Motor neuron (in vitro differentiated cells): Measurements from ENCODE around the gene BRWD1. TPM values are rescaled to one million over a fixed set of nuclear protein-coding genes. Genes with fewer than 3 reads are reported as not detected.
A peak's percentile ranks its signal among the peaks of the same experiment; 100 is the strongest.
"Not testable (repeated sequence)": the region's sequence is repeated elsewhere in the genome, so short reads cannot be mapped to it uniquely, and the experiment has no call there.

Experiments
- ATAC-seq, 8 experiments: fragments of 200-7000 bp; cut with Tn5 transposase; replicated peaks in 6 of 8; 2 replicates each; pipeline ENCODE4 v1.8.0; 2021; ENCODE audit warnings: mild to moderate bottlenecking in 8 of 8, moderate library complexity in 8 of 8
- H3K27ac ChIP-seq, 2 donors: fragments of 250-450 bp; sonication (Bioruptor Pico); 2 replicates each; pipeline ENCODE4 v1.9.0; 2021; ENCODE audit warnings: antibody characterized with exemption in 2 of 2, mild to moderate bottlenecking in 2 of 2, moderate library complexity in 1 of 2
- H3K4me1 ChIP-seq, 2 donors: fragments of 250-450 bp; sonication (Bioruptor Pico); replicated peaks in 1 of 2; 2 replicates each; pipeline ENCODE4 v1.6.1; 2021; ENCODE audit warnings: antibody characterized with exemption in 2 of 2, mild to moderate bottlenecking in 2 of 2, moderate library complexity in 1 of 2
- H3K4me3 ChIP-seq, 5 donors: fragments of 250-450 bp; sonication (Bioruptor Pico); 2 replicates each; pipeline ENCODE4 v1.9.0; 2021; ENCODE audit warnings: antibody characterized with exemption in 5 of 5, mild to moderate bottlenecking in 5 of 5, moderate library complexity in 4 of 5
- WGBS, 10 experiments: fragments of 450-650 bp; shearing (Covaris generic); methylation state at CpG; one replicate each; pipeline ENCODE4 v1.0.0; 2022; 5-methylcytosine and 5-hydroxymethylcytosine counted together
- in situ Hi-C, 9 experiments: fragments of 400-800 bp; cut with MboI; loops; one replicate each; pipeline ENCODE4 v1.15.0; 2021; ENCODE audit warnings: low sequenced_read_pairs in 9 of 9, low pct_unique_long_range_greater_than_20kb in 2 of 9; ENCODE audit not compliant: unreplicated experiment in 9 of 9
- total RNA-seq, 8 experiments: library from RNA; unstranded; fragments of 300-600 nt; gene quantifications; 2 replicates each; pipeline versions ENCODE4 v1.2.3 to v1.2.4, GENCODE V29; 2022

The BRWD1 gene
- total RNA-seq, 8 experiments from 2014 or later: 32.5 to 92.8 (median 71.6) TPM

DNA sequence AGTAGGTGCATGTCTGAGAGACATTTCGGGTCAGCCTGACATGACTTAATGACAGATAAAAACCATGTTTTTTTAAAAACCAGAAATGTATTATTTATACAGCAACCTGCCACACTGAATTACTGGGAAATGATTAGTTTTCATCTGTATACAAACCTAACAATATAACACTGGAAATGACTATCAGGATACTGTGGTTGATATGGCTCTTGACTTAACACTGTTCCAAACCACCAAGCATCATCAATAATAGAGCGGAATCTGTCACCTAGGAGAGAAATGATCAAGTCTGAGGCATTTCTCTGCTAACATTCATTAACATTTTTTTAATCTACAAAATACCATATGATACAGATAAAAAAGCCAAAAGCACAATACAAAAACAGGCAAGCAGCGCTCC is 88.5 kb downstream of the BRWD1 start:
- Histone ChIP-seq H3K4me3 (no peak overlapping the region), H3K27ac (no peak overlapping the region), H3K4me1 (peaks cover 0 to 3% of the 10 kb centered on the region in 2 donors)
- ATAC-seq: no peak
- in situ Hi-C loops: no loop called here
- 87 to 100% (median 96%) methylated on average over 1 to 3 of the region's 3 CpGs; no CpG with 5 or more reads in 1 of the 10 experiments for WGBS, 10 experiments

DNA sequence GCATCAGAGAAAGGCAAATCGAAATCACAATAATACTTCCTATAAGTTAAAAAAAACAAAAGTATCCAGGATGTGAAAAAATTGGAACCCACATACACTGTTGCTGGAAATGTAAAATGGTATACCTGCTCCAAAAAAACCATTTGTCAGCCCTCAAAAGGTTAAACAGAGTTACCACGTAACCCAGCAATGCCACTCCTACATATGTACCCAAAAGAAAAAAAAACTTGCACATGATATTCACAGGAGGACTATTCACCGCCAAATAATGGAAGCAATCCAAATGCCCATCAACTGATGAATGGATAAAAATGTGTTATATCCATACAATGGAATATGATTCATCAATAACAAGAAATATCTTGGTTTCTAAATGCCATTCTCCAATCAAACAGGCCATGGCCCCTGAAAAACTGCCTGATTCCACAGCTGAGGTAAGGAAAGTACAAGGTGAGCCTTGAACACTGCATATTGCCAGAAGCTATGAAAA is 91.4 kb downstream of the BRWD1 start:
- no peak for ATAC-seq
- H3K4me3 ChIP-seq: no peak overlapping the region
- in situ Hi-C loops: no loop called here
- no peak overlapping the region for H3K27ac ChIP-seq
- H3K4me1 ChIP-seq: peaks cover 0 to 6% of the 10 kb centered on the region in 2 donors
- 80 to 100% (median 89%) methylated on average over 1 to 3 of the region's 3 CpGs for WGBS, 10 experiments

DNA sequence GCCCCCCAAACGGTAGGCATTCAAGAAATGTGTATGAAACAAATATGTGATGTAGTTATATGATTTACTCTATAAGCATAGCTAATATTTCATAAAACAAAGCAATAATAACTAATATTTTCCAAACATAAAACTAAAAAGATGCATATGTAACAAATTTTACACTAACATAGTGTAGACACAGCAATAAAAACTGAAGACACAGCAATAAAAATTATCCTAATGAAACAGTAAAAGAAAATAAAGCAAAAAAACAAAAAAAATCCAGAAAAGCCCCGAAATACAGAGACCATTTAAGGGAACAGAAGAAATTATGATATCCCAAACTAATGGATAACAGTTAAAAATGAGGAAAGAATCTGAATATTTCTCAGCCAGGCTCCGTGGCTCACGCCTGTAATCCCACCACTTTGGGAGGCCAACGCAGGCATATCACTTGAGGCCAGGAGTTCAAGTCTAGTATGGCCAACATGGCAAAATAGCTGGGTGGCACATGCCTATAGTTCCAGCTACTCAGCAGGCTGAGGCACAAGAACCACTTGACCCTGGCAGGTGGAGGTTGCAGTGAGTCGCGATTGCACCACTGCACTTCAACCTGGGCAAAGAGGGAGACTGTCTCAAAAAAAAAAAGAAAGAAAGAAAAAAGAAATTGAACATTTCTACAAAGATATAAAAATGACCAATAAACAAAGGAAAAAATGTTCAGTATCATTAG is 92.0 kb downstream of the BRWD1 start:
- ATAC-seq: no peak
- H3K4me3 ChIP-seq: no peak overlapping the region
- no peak overlapping the region for H3K27ac ChIP-seq
- in situ Hi-C loops: no loop called here
- peaks cover 0 to 6% of the 10 kb centered on the region in 2 donors for H3K4me1 ChIP-seq
- 83 to 100% (median 96%) methylated on average over 2 to 7 of the region's 7 CpGs for WGBS, 10 experiments

DNA sequence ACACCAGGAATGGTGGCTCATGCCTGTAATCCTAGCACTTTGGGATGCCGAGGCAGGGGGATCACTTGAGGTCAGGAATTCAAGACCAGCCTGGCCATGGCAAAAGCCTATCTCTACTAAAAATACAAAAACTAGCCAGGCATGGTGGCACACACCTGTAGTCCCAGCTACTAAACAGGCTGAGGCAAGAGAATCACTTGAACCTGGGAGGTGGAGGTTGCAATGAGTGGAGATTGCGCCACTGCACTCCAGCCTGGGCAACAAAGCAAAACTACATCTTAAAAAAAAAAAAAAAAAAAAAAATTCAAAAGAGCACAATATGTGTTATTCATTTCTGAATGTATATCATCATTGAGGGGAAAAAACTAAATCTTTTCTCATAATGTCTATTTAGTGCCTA is 92.6 kb downstream of the BRWD1 start:
- 88 to 100% (median 100%) methylated on average over 1 to 2 of the region's 2 CpGs; no CpG with 5 or more reads in 1 of the 10 experiments for WGBS, 10 experiments
- ATAC-seq, H3K4me1 ChIP-seq, H3K27ac ChIP-seq, in situ Hi-C loops, H3K4me3 ChIP-seq: not testable (repeated sequence)

DNA sequence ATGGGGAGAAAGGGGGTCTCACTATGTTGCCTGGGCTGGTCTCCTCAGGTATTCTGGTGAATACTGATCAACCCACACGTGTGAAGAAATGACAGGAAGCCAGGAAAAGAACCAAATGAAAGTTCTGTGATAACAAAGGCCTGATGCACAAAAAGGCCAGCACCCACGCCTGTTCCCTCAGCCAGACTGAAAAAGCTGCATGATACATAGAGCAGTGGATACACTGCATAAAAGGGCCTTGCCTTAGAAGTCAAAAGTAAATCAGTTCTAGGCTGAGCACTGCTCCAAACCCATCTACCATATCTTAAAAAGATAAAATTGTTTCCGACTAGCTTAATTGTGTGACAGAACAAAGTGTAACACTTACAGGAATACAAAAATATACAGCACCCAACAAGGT is 93.3 kb downstream of the BRWD1 start:
- no peak overlapping the region for H3K27ac ChIP-seq
- in situ Hi-C loops: no loop called here
- WGBS, 10 experiments: 88 to 100% (median 100%) methylated on average over 1 to 2 of the region's 3 CpGs; no CpG with 5 or more reads in 2 of the 10 experiments

DNA sequence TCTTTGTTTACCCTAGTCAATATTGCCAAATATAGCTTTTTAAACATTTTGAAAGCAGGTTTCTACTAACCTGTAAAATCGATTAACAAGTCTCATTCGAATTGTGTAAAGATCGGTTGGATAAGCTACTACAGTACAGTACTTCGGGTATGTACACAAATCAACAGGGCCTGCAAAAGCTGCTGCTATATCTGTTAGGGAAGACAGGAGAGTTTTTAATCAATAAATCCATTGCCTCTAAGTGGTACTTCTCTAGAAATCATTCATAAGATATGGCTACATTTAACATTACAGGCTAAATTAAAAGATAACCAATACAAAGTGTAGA is 95.4 kb downstream of the BRWD1 start:
- Histone ChIP-seq H3K27ac (no peak overlapping the region), H3K4me1 (peaks cover 0 to 3% of the 10 kb centered on the region in 2 donors), H3K4me3 (no peak overlapping the region)
- WGBS, 10 experiments: 88 to 100% (median 94%) methylated on average over 3 to 4 of the region's 4 CpGs; no CpG with 5 or more reads in 1 of the 10 experiments
- no peak for ATAC-seq
- in situ Hi-C loops: no loop called here

More for the DNA sequence above, 93.3 kb downstream of the BRWD1 start:
- no peak overlapping the region for H3K4me3 ChIP-seq
- no peak for ATAC-seq
- peaks cover 0 to 6% of the 10 kb centered on the region in 2 donors for H3K4me1 ChIP-seq

DNA sequence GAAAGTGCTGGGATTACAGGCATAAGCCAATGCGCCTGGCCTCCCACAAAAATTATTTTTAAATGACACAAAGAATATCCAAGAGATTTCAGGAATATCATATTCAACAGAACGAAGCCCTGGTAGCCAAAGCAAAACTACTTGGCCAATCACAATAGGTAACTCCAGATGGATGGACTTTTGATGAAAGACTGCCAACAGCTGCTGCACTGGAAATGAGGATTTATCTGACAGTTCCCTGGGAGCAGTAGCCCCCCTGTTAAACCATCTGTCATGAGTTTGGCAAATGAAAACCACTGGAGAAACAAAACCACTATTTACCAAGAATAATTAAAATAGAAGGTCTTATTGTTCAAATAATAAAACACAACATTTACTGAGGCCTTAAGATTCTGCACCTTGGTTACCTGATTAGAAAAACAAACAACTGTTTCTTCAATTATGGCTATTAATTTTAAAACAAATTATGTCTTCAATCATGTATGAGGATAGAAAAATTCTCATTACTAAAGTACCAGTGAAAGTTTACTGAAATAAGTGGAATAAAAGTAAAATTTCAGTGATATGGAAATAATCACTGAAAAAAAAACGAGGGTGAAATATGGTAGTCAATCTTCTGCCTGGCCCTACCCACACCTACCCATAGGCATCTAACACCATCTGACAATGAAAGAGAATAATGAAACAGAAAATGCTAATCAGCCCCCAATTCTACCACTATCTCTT is 95.9 kb downstream of the BRWD1 start:
- WGBS, 10 experiments: 57 to 100% (median 85%) methylated on average over 1 to 3 of the region's 3 CpGs; no CpG with 5 or more reads in 1 of the 10 experiments
- ATAC-seq: peak in 1 of 8 experiments; percentile 47
- in situ Hi-C loops: no loop called here
- Histone ChIP-seq H3K4me3 (no peak overlapping the region), H3K4me1 (peaks cover 0 to 3% of the 10 kb centered on the region in 2 donors), H3K27ac (no peak overlapping the region)

DNA sequence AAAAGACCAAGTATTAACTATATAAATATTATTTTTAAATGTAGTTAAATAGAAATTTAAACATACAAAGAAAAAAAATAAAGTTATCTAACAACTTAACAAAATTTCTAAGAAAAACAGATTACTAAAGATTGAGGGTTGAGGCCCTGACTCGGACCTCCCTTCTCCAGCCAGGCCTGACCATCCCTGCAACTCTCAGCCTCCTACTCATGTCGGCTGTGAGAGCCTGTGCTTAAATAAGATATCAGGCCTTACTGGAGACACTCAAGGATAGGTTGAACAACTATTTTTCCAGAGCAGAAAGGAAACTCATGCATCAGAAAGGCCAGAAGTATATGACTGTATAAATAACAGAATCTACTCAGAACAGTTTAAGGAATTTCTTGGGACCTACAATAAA is 97.1 kb downstream of the BRWD1 start:
- ATAC-seq: no peak
- 86 to 100% (median 100%) methylated on average over 1 to 2 of the region's 2 CpGs; no CpG with 5 or more reads in 1 of the 10 experiments for WGBS, 10 experiments
- H3K4me3 ChIP-seq: no peak overlapping the region
- H3K4me1 ChIP-seq: peaks cover 0 to 3% of the 10 kb centered on the region in 2 donors
- in situ Hi-C loops: no loop called here
- H3K27ac ChIP-seq: no peak overlapping the region

DNA sequence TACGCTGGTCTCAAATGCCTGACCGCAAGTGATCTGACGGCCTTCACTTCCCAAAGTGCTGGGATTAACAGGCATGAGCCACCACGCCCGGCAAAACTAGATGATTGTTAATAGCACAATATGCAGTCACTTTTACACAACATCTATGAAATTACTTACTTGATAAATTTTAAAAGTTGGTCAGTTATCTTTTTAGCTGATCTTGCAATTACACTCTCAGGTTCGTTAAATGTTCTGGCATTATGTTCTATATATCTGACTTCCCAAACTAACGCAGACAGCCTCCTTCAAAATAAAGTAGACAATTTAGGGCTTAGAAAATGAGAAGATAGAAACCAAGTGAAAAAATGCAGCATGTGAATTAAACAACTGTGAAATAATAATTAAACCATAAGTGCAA is 98.4 kb downstream of the BRWD1 start:
- H3K4me1 ChIP-seq: peaks cover 0 to 3% of the 10 kb centered on the region in 2 donors
- 92 to 100% (median 97%) methylated on average over 1 to 7 of the region's 7 CpGs for WGBS, 10 experiments
- H3K4me3 ChIP-seq: no peak overlapping the region
- in situ Hi-C loops: no loop called here
- H3K27ac ChIP-seq: no peak overlapping the region
- ATAC-seq: no peak

DNA sequence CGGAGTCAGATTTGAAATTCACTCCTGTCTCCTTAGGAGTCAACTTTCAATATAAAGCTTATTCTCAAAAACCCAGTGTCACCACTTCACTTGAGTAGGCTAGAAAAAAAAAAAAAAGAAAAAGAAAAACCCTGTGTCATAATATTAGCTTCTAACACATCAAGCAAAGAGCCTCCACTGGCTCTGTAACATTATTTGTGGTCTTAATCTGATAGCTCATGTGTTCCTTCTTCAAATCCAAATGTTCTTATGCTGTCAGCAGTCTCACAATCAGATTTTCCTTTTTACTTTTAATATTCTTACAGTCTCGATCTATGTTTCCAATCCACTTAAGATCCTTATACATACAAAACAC is 104.1 kb downstream of the BRWD1 start:
- 60 to 100% (median 100%) methylated on average over 1 to 2 of the region's 2 CpGs; no CpG with 5 or more reads in 1 of the 10 experiments for WGBS, 10 experiments
- in situ Hi-C loops: no loop called here
- H3K4me1 ChIP-seq: no peaks in the 10 kb centered on the region
- no peak overlapping the region for H3K4me3 ChIP-seq
- ATAC-seq: no peak
- no peak overlapping the region for H3K27ac ChIP-seq

DNA sequence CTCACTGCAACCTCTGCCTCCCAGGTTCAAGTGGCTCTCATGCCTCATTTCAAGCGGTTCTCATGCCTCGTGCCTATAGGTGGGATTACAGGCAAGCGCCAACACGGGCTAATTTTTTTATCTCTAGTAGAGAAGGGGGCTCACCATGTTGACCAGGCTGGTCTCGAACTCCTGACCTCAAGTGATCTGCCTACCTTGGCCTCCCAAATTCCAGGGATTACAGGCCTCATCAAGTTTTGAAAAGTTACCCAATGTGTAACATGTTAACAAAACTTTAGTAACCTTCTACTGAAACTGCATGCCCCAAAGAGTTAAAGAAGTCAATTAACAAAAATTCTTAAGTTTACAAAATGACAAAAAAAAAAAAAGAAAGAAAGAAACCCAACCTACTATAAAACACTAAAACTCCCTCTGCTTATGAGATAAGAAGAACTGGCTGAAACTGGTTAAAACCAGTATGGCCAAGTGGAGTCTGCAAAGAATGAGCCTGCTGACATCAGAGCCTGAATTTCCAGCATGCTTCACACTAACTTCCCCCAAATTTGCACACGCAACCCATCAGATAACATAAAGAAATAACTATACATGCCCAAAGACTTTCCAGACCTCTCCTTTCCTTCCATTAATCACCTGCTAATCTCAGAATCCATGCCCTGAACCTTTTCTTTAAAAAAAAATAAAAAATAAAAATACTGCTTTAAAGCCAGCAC is 104.7 kb downstream of the BRWD1 start:
- Histone ChIP-seq H3K4me1 (no peaks in the 10 kb centered on the region), H3K4me3 (no peak overlapping the region), H3K27ac (no peak overlapping the region)
- in situ Hi-C loops: no loop called here
- 92 to 100% (median 100%) methylated on average over 1 to 6 of the region's 6 CpGs for WGBS, 10 experiments
- ATAC-seq: peak in 1 of 8 experiments; percentile 18

DNA sequence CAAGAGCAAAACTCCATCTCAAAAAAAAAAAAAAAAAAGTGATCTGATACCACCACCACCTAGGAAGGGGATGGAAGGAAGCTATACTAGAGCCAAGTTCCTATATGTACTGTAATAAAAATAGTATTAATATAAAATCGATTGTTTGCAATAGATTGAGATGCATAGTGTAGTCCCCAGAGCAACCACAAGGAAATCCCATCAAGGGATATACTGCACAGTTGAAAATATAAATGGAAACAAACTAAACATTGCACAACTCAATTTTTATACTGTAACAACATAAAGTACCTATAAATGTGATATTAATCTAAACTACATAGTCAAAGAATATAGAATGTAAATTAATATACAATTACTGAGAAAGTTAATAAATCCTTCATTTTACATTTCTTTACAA is 109.3 kb downstream of the BRWD1 start:
- in situ Hi-C loops: no loop called here
- 63 to 100% (median 100%) methylated on average over 1 of the region's 1 CpG; no CpG with 5 or more reads in 4 of the 10 experiments for WGBS, 10 experiments
- ATAC-seq: no peak
- Histone ChIP-seq H3K4me3 (no peak overlapping the region), H3K27ac (no peak overlapping the region), H3K4me1 (no peaks in the 10 kb centered on the region)

DNA sequence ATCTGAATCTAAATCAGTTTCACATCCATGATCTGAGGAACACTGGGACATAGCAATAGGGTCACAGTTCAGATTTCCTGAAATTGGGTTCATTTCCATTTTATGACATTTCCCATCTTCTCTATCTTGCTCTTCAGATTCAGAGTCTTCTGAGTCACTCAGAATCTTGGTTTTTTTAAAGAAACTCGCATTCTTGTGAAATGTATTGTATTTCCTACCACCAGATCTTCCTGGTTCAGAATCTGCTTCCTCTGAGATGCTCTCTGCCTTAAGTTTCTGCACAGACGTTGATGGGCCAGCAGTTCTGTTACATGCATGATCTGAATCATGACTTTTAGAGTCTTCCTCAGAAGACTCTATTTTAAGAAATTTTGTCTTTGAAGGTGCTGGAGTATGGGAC is 114.6 kb downstream of the BRWD1 start:
- in situ Hi-C loops: no loop called here
- 52 to 100% (median 87%) methylated on average over 1 to 2 of the region's 2 CpGs for WGBS, 10 experiments
- Histone ChIP-seq H3K4me3 (no peak overlapping the region), H3K27ac (no peak overlapping the region), H3K4me1 (no peaks in the 10 kb centered on the region)
- peak in 1 of 8 experiments; percentile 62 for ATAC-seq
